CD4-positive, alpha-beta T cell treated with Interleukin-2 at 100 ng/mL for 4 hours (primary cell): ENCODE results near the gene PCYT1A.
A peak's percentile ranks its signal among the peaks of the same experiment; 100 is the strongest.

ENCODE experiments used
- DNase-seq: peaks from one replicate; pipeline ENCODE4 v3.0.0-alpha.2; 2020; ENCODE audit warnings: low spot score

PCYT1A gene

GRCh38 chr3:196236223-196236622, 51.3 kb downstream of the PCYT1A start:
- no peak for DNase-seq

GRCh38 chr3:196235452-196236122, 51.9 kb downstream of the PCYT1A start:
- DNase-seq: no peak

GRCh38 chr3:196232882-196233251, 54.7 kb downstream of the PCYT1A start:
- no peak for DNase-seq

GRCh38 chr3:196232154-196232881, 55.2 kb downstream of the PCYT1A start:
- DNase-seq: no peak

- no peak for DNase-seq
Observed at GRCh38 chr3:196227629-196228493, 59.7 kb downstream of the PCYT1A start.

GRCh38 chr3:196227121-196227561, 60.4 kb downstream of the PCYT1A start:
- no peak for DNase-seq

GRCh38 chr3:196225763-196226364, 61.7 kb downstream of the PCYT1A start:
- no peak for DNase-seq

- DNase-seq: no peak
Observed at GRCh38 chr3:196225086-196225485, 62.4 kb downstream of the PCYT1A start.

GRCh38 chr3:196222876-196223595, 64.5 kb downstream of the PCYT1A start:
- no peak for DNase-seq

- DNase-seq: no peak
Observed at GRCh38 chr3:196220991-196221390, 66.5 kb downstream of the PCYT1A start.

GRCh38 chr3:196220587-196220986, 66.9 kb downstream of the PCYT1A start:
- DNase-seq: no peak

- DNase-seq: no peak
Observed at GRCh38 chr3:196219970-196220311, 67.6 kb downstream of the PCYT1A start.

GRCh38 chr3:196219194-196219969, 68.1 kb downstream of the PCYT1A start:
- peak; percentile 82 for DNase-seq

- DNase-seq: no peak
Observed at GRCh38 chr3:196218155-196218712, 69.3 kb downstream of the PCYT1A start.

GRCh38 chr3:196217307-196218154, 70.0 kb downstream of the PCYT1A start:
- no peak for DNase-seq

GRCh38 chr3:196216681-196217211, 70.8 kb downstream of the PCYT1A start:
- no peak for DNase-seq

- no peak for DNase-seq
Observed at GRCh38 chr3:196216089-196216564, 71.4 kb downstream of the PCYT1A start, which contains the start of gene SLC51A. Gene SLC51A (plus strand): TSS chr3:196216534. CDS start chr3:196216713, 179 bp downstream.

- DNase-seq: no peak
Observed at GRCh38 chr3:196215493-196216020, 72.0 kb downstream of the PCYT1A start.
